Tibial artery (tissue), 4 donors: Measurements from ENCODE around the gene AGXT2.
"Not testable (repeated sequence)": the region's sequence is repeated elsewhere in the genome, so short reads cannot be mapped to it uniquely, and the experiment has no call there.

ENCODE experiments used
- DNase-seq, 2 donors: peaks; one replicate each; pipeline ENCODE4 v3.0.0-alpha.2; 2019
- H3K27ac ChIP-seq, 2 donors: fragments of 200-600 bp; sonication (generic) in 1 of 2; 1 replicate in 1 of 2; 2 replicates in 1 of 2; pipeline ENCODE4 v1.5.1; 2018 to 2019; ENCODE audit warnings: mild to moderate bottlenecking in 1 of 2
- H3K27me3 ChIP-seq, 2 donors: fragments of 200-600 bp; sonication (generic) in 1 of 2; one replicate each; pipeline versions ENCODE4 v1.5.1 to v1.6.0; 2016 to 2019
- H3K36me3 ChIP-seq, 3 donors: fragments of 200-600 bp; sonication (generic) in 2 of 3; one replicate each; pipeline ENCODE4 v1.5.1; 2016 to 2019; ENCODE audit warnings: mild to moderate bottlenecking in 2 of 3
- H3K4me1 ChIP-seq, 4 donors: fragments of 200-600 bp; sonication (generic) in 2 of 4; 1 replicate in 3 of 4; 2 replicates in 1 of 4; pipeline ENCODE4 v1.5.1; 2016 to 2019
- H3K4me3 ChIP-seq, 2 donors: fragments of 200-600 bp; sonication (generic) in 1 of 2; 1 replicate in 1 of 2; 2 replicates in 1 of 2; pipeline ENCODE4 v1.5.1; 2018 to 2019; ENCODE audit warnings: mild to moderate bottlenecking in 2 of 2
- H3K9me3 ChIP-seq, 3 donors: fragments of 200-600 bp; sonication (generic) in 1 of 3; one replicate each; pipeline ENCODE4 v1.5.1; 2016 to 2019
- intact Hi-C: fragments of 100-400 bp; cut with DNase I; formaldehyde crosslinking; loops from one replicate; pipeline ENCODE4 v1.15.0; 2023; ENCODE audit warnings: low total_unique reads
- TF ChIP-seq, protein P1 (sequence below), 2 experiments: fragments of 200-600 bp in 1 of 2; fragments of 450-650 bp in 1 of 2; IDR thresholded peaks; one replicate each; pipeline ENCODE4 v1.5.1; 2017 to 2019; ENCODE audit warnings: antibody characterized with exemption in 2 of 2, mild to moderate bottlenecking in 1 of 2, moderate library complexity in 1 of 2

Gene AGXT2

DNA sequence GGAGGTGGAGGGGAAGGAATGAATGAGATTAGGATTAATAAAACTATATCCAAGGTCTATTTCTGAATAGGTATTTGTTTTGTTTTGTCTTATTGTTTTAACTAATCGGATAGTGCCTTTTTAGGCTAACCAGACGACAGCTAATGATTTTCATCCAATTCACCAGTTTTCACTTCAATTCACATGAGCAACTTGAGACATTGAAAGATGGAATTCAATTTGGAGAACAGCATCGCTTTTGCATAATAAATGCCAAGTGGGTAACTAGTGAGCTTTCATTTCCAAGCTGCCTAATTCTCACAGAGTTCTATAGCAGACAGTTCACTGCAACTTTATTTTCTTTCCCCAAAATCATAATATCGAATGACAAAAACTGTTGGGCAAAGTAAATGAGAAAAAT, 5.0 kb downstream of the AGXT2 start:
- DNase-seq, result no peak
- no peak overlapping the region for H3K27ac ChIP-seq
- H3K4me1 ChIP-seq, result no peaks in the 10 kb centered on the region
- no peaks in the 10 kb centered on the region for H3K9me3 ChIP-seq
- H3K36me3 ChIP-seq, result no peaks in the 10 kb centered on the region
- peaks cover 0 to 3% of the 10 kb centered on the region in 2 donors for H3K27me3 ChIP-seq
- intact Hi-C loops, result no loop called here
- TF ChIP-seq, protein P1, sequence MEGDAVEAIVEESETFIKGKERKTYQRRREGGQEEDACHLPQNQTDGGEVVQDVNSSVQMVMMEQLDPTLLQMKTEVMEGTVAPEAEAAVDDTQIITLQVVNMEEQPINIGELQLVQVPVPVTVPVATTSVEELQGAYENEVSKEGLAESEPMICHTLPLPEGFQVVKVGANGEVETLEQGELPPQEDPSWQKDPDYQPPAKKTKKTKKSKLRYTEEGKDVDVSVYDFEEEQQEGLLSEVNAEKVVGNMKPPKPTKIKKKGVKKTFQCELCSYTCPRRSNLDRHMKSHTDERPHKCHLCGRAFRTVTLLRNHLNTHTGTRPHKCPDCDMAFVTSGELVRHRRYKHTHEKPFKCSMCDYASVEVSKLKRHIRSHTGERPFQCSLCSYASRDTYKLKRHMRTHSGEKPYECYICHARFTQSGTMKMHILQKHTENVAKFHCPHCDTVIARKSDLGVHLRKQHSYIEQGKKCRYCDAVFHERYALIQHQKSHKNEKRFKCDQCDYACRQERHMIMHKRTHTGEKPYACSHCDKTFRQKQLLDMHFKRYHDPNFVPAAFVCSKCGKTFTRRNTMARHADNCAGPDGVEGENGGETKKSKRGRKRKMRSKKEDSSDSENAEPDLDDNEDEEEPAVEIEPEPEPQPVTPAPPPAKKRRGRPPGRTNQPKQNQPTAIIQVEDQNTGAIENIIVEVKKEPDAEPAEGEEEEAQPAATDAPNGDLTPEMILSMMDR (IDR thresholded peaks at IDR 0.05), result no peak
- H3K4me3 ChIP-seq, result no peak overlapping the region

- DNase-seq, result no peak
- no peaks in the 10 kb centered on the region for H3K36me3 ChIP-seq
- H3K4me3 ChIP-seq, result no peak overlapping the region
- intact Hi-C loops, result no loop called here
- no peaks in the 10 kb centered on the region for H3K4me1 ChIP-seq
- peaks cover 0 to 3% of the 10 kb centered on the region in 2 donors for H3K27me3 ChIP-seq
- no peak overlapping the region for H3K27ac ChIP-seq
- H3K9me3 ChIP-seq, result no peaks in the 10 kb centered on the region
- TF ChIP-seq, protein P1 (IDR thresholded peaks at IDR 0.05), result no peak
These were observed 6.5 kb downstream of the AGXT2 start for GRCh38 chr5:35041261-35041660.

GRCh38 chr5:35038891-35039290, 8.9 kb downstream of the AGXT2 start:
- Histone ChIP-seq H3K27ac (no peak overlapping the region), H3K4me3 (no peak overlapping the region), H3K27me3 (no peaks in the 10 kb centered on the region), H3K36me3 (no peaks in the 10 kb centered on the region), H3K9me3 (no peaks in the 10 kb centered on the region), H3K4me1 (no peaks in the 10 kb centered on the region)
- intact Hi-C loops, result no loop called here
- TF ChIP-seq, protein P1 (IDR thresholded peaks at IDR 0.05), result no peak
- no peak for DNase-seq

DNA sequence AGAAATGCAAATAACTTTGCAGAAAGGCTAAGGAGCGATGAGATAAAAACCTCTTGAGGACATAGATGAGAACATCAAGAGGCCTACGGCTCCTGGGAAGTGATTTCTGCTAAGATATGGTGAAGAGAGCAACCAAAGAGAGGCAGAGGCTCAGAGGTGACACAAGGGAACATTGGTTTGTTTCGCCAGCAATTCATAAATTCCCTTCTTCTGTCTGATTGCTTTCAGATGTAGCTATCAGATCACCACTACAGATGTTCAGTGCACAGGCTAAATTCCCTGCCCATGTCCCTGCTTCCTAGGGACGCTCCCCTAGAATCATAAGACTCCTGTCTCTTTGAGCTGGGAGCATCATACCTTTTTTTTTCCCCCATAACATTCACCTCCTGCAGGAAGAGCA, 11.2 kb downstream of the AGXT2 start:
- intact Hi-C loops, result no loop called here
- no peaks in the 10 kb centered on the region for H3K36me3 ChIP-seq

GRCh38 chr5:35035929-35036328, 11.8 kb downstream of the AGXT2 start:
- H3K36me3 ChIP-seq, H3K4me1 ChIP-seq, DNase-seq, H3K27me3 ChIP-seq, H3K4me3 ChIP-seq, intact Hi-C loops, H3K27ac ChIP-seq, H3K9me3 ChIP-seq: not testable (repeated sequence)

More for the DNA sequence above, 11.2 kb downstream of the AGXT2 start:
- Histone ChIP-seq H3K4me3 (no peak overlapping the region), H3K27me3 (peaks cover 0 to 4% of the 10 kb centered on the region in 2 donors), H3K27ac (no peak overlapping the region), H3K9me3 (no peaks in the 10 kb centered on the region), H3K4me1 (no peaks in the 10 kb centered on the region)
- DNase-seq, result no peak
- TF ChIP-seq, protein P1 (IDR thresholded peaks at IDR 0.05), result no peak

- H3K27me3 ChIP-seq, result peaks cover 0 to 4% of the 10 kb centered on the region in 2 donors
- TF ChIP-seq, protein P1 (IDR thresholded peaks at IDR 0.05), result no peak
- no peak overlapping the region for H3K27ac ChIP-seq
- intact Hi-C loops, result no loop called here
- no peaks in the 10 kb centered on the region for H3K9me3 ChIP-seq
- DNase-seq, result no peak
- no peaks in the 10 kb centered on the region for H3K36me3 ChIP-seq
- no peaks in the 10 kb centered on the region for H3K4me1 ChIP-seq
- H3K4me3 ChIP-seq, result no peak overlapping the region
These were observed 12.5 kb downstream of the AGXT2 start for GRCh38 chr5:35035271-35035670.
